ENCODE results near the gene GADD45A.

GRCh38 chr1:67717876-67718275 is 32.9 kb downstream of the GADD45A start:
- no peak for TF ChIP-seq CTCF (conservative IDR thresholded peaks at IDR 0.05; ENCODE audit: low read length)
- no peak for TF ChIP-seq EZH2phosphoT487 (IDR thresholded peaks at IDR 0.05; ENCODE audit: borderline replicate concordance)
